ENCODE data around the gene FOXO6.

Gene FOXO6

GRCh38 chr1:41416552-41417334, 55.5 kb downstream of the FOXO6 start:
- TF ChIP-seq GATA3 (IDR thresholded peaks at IDR 0.05; ENCODE audit: low read depth, low read length), result no peak
- TF ChIP-seq GATA2 (IDR thresholded peaks at IDR 0.05; ENCODE audit: low read depth, low read length), result no peak

GRCh38 chr1:41417335-41417682, 56.1 kb downstream of the FOXO6 start:
- TF ChIP-seq GATA2 (IDR thresholded peaks at IDR 0.05; ENCODE audit: low read depth, low read length) (no peak), GATA3 (IDR thresholded peaks at IDR 0.05; ENCODE audit: low read depth, low read length) (no peak)

- no peak for TF ChIP-seq GATA3 (IDR thresholded peaks at IDR 0.05; ENCODE audit: low read depth, low read length)
- TF ChIP-seq GATA2 (IDR thresholded peaks at IDR 0.05; ENCODE audit: low read depth, low read length), result no peak
Observed at GRCh38 chr1:41417746-41418145, 56.5 kb downstream of the FOXO6 start.

GRCh38 chr1:41418857-41419583, 57.8 kb downstream of the FOXO6 start:
- no peak for TF ChIP-seq GATA2 (IDR thresholded peaks at IDR 0.05; ENCODE audit: low read depth, low read length)
- no peak for TF ChIP-seq GATA3 (IDR thresholded peaks at IDR 0.05; ENCODE audit: low read depth, low read length)

GRCh38 chr1:41419584-41420295, 58.5 kb downstream of the FOXO6 start:
- no peak for TF ChIP-seq GATA3 (IDR thresholded peaks at IDR 0.05; ENCODE audit: low read depth, low read length)
- no peak for TF ChIP-seq GATA2 (IDR thresholded peaks at IDR 0.05; ENCODE audit: low read depth, low read length)

GRCh38 chr1:41420351-41420750, 59.1 kb downstream of the FOXO6 start:
- TF ChIP-seq GATA2 (IDR thresholded peaks at IDR 0.05; ENCODE audit: low read depth, low read length), result no peak
- no peak for TF ChIP-seq GATA3 (IDR thresholded peaks at IDR 0.05; ENCODE audit: low read depth, low read length)

GRCh38 chr1:41420860-41421259, 59.6 kb downstream of the FOXO6 start:
- TF ChIP-seq GATA2 (IDR thresholded peaks at IDR 0.05; ENCODE audit: low read depth, low read length) (no peak), GATA3 (IDR thresholded peaks at IDR 0.05; ENCODE audit: low read depth, low read length) (no peak)

GRCh38 chr1:41422306-41422705, 61.1 kb downstream of the FOXO6 start:
- TF ChIP-seq GATA2 (IDR thresholded peaks at IDR 0.05; ENCODE audit: low read depth, low read length) (no peak), GATA3 (IDR thresholded peaks at IDR 0.05; ENCODE audit: low read depth, low read length) (no peak)

GRCh38 chr1:41423511-41424191, 62.4 kb downstream of the FOXO6 start:
- TF ChIP-seq GATA3 (IDR thresholded peaks at IDR 0.05; ENCODE audit: low read depth, low read length), result no peak
- no peak for TF ChIP-seq GATA2 (IDR thresholded peaks at IDR 0.05; ENCODE audit: low read depth, low read length)

GRCh38 chr1:41424581-41425118, 63.4 kb downstream of the FOXO6 start:
- TF ChIP-seq GATA2 (IDR thresholded peaks at IDR 0.05; ENCODE audit: low read depth, low read length), result no peak
- no peak for TF ChIP-seq GATA3 (IDR thresholded peaks at IDR 0.05; ENCODE audit: low read depth, low read length)

GRCh38 chr1:41425369-41425768, 64.1 kb downstream of the FOXO6 start:
- TF ChIP-seq GATA3 (IDR thresholded peaks at IDR 0.05; ENCODE audit: low read depth, low read length), result no peak
- TF ChIP-seq GATA2 (IDR thresholded peaks at IDR 0.05; ENCODE audit: low read depth, low read length), result no peak

GRCh38 chr1:41426201-41426890, 65.1 kb downstream of the FOXO6 start:
- TF ChIP-seq GATA2 (IDR thresholded peaks at IDR 0.05; ENCODE audit: low read depth, low read length) (no peak), GATA3 (IDR thresholded peaks at IDR 0.05; ENCODE audit: low read depth, low read length) (no peak)

Measured in SH-SY5Y (cell line).